Measurements from ENCODE around the gene OR52I2.

OR52I2 gene

DNA sequence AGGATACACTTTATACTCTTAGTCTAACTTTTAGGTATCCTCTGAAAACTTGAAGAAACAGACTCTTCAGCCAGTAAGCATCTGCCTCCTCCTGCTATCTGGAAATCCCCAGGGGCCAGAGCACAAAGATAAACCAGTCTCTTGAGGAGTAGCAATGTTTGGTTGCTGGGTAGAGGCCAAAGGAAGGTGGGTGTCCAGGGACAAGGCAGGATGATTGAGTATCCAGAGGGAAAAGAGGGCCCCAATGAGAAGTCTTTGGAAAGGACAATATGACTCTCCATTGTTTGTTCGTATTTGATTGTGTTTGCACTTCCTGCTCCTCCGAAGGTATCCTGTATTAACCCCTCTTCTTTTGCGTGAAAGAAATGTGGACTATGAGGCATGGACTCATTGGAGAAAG is 7.5 kb downstream of the OR52I2 start:
- TF ChIP-seq, protein P1, sequence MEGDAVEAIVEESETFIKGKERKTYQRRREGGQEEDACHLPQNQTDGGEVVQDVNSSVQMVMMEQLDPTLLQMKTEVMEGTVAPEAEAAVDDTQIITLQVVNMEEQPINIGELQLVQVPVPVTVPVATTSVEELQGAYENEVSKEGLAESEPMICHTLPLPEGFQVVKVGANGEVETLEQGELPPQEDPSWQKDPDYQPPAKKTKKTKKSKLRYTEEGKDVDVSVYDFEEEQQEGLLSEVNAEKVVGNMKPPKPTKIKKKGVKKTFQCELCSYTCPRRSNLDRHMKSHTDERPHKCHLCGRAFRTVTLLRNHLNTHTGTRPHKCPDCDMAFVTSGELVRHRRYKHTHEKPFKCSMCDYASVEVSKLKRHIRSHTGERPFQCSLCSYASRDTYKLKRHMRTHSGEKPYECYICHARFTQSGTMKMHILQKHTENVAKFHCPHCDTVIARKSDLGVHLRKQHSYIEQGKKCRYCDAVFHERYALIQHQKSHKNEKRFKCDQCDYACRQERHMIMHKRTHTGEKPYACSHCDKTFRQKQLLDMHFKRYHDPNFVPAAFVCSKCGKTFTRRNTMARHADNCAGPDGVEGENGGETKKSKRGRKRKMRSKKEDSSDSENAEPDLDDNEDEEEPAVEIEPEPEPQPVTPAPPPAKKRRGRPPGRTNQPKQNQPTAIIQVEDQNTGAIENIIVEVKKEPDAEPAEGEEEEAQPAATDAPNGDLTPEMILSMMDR (IDR thresholded peaks at IDR 0.05; ENCODE audit: insufficient read depth, low read length, poor library complexity, severe bottlenecking), result no peak
- DNase-seq (ENCODE audit: extremely low read depth, insufficient read length), result no peak
- H3K27me3 ChIP-seq (replicated peaks; ENCODE audit: control insufficient read depth, insufficient read depth, low read length), result no peaks in the 10 kb centered on the region
- no peaks in the 10 kb centered on the region for H3K36me3 ChIP-seq (ENCODE audit: control insufficient read depth, insufficient read depth, low read length)
- no peak overlapping the region for H3K4me3 ChIP-seq (replicated peaks; ENCODE audit: low read depth, low read length)

GRCh38 chr11:4593739-4594138 is 12.2 kb downstream of the OR52I2 start, which contains the start of gene OR52I1:
Gene OR52I1, plus strand, starts transcription at chr11:4594039. Its CDS starts 0 bp downstream, at chr11:4594039.
- Histone ChIP-seq H3K4me3 (replicated peaks; ENCODE audit: low read depth, low read length) (no peak within 1 kb of the TSS), H3K27me3 (replicated peaks; ENCODE audit: control insufficient read depth, insufficient read depth, low read length) (no peaks in the 10 kb centered on the region), H3K36me3 (ENCODE audit: control insufficient read depth, insufficient read depth, low read length) (peaks cover 2% of the 10 kb centered on the region; the same call in 1 of the 2 replicates)
- TF ChIP-seq, protein P1 (IDR thresholded peaks at IDR 0.05; ENCODE audit: insufficient read depth, low read length, poor library complexity, severe bottlenecking), result no peak
- no peak for DNase-seq (ENCODE audit: extremely low read depth, insufficient read length)

- TF ChIP-seq, protein P1 (IDR thresholded peaks at IDR 0.05; ENCODE audit: insufficient read depth, low read length, poor library complexity, severe bottlenecking), result no peak
- peaks cover 13% of the 10 kb centered on the region for H3K36me3 ChIP-seq (ENCODE audit: control insufficient read depth, insufficient read depth, low read length)
Measured at GRCh38 chr11:4605057-4605456, 23.5 kb downstream of the OR52I2 start.

GRCh38 chr11:4606231-4607015 is 24.9 kb downstream of the OR52I2 start:
- Histone ChIP-seq H3K36me3 (ENCODE audit: control insufficient read depth, insufficient read depth, low read length) (peaks cover 8% of the 10 kb centered on the region), H3K27me3 (replicated peaks; ENCODE audit: control insufficient read depth, insufficient read depth, low read length) (no peaks in the 10 kb centered on the region), H3K4me3 (replicated peaks; ENCODE audit: low read depth, low read length) (no peak overlapping the region)
- TF ChIP-seq, protein P1 (IDR thresholded peaks at IDR 0.05; ENCODE audit: insufficient read depth, low read length, poor library complexity, severe bottlenecking), result no peak
- no peak for DNase-seq (ENCODE audit: extremely low read depth, insufficient read length)

More at GRCh38 chr11:4605057-4605456, 23.5 kb downstream of the OR52I2 start:
- Histone ChIP-seq H3K4me3 (replicated peaks; ENCODE audit: low read depth, low read length) (no peak overlapping the region), H3K27me3 (replicated peaks; ENCODE audit: control insufficient read depth, insufficient read depth, low read length) (no peaks in the 10 kb centered on the region)
- no peak for DNase-seq (ENCODE audit: extremely low read depth, insufficient read length)

GRCh38 chr11:4607096-4607495 is 25.6 kb downstream of the OR52I2 start:
- peaks cover 3% of the 10 kb centered on the region for H3K36me3 ChIP-seq (ENCODE audit: control insufficient read depth, insufficient read depth, low read length)
- TF ChIP-seq, protein P1 (IDR thresholded peaks at IDR 0.05; ENCODE audit: insufficient read depth, low read length, poor library complexity, severe bottlenecking), result no peak
- H3K4me3 ChIP-seq (replicated peaks; ENCODE audit: low read depth, low read length), result peak overlapping the region; percentile 76
- H3K27me3 ChIP-seq (replicated peaks; ENCODE audit: control insufficient read depth, insufficient read depth, low read length), result no peaks in the 10 kb centered on the region
- DNase-seq (ENCODE audit: extremely low read depth, insufficient read length), result no peak
